DMS153 (cell line): ENCODE results near the gene TYK2.
"Not testable (repeated sequence)": the region's sequence is repeated elsewhere in the genome, so short reads cannot be mapped to it uniquely, and the experiment has no call there.

ENCODE experiments used
- DNase-seq: peaks from one replicate; lab custom pipeline; 2025; lab: John Stamatoyannopoulos, UW

The TYK2 gene

GRCh38 chr19:10380313-10381102 is at the start of gene TYK2:
Gene TYK2, minus strand, starts transcription at chr19:10380572. Its CDS starts 2,166 bp downstream, at chr19:10378406.
- peak; percentile 98 for DNase-seq

- no peak for DNase-seq
Measured at GRCh38 chr19:10428996-10429381, 48.6 kb upstream of the TYK2 start.

- DNase-seq, result no peak
Measured at GRCh38 chr19:10427169-10427568, 46.8 kb upstream of the TYK2 start.

GRCh38 chr19:10424011-10424637 is 43.8 kb upstream of the TYK2 start:
- peak; percentile 45 for DNase-seq

GRCh38 chr19:10422846-10423245 is 42.5 kb upstream of the TYK2 start:
- no peak for DNase-seq

- DNase-seq, result no peak
Measured at GRCh38 chr19:10422046-10422461, 41.7 kb upstream of the TYK2 start.

- no peak for DNase-seq
Measured at GRCh38 chr19:10421240-10422045, 41.1 kb upstream of the TYK2 start.

- no peak for DNase-seq
Measured at GRCh38 chr19:10420444-10421239, 40.3 kb upstream of the TYK2 start, which contains the start of gene PDE4A. Gene PDE4A, plus strand, starts transcription at chr19:10420538. Its CDS starts 227 bp downstream, at chr19:10420765.

- no peak for DNase-seq
Measured at GRCh38 chr19:10419646-10420443, 39.5 kb upstream of the TYK2 start.

GRCh38 chr19:10419200-10419645 is 38.9 kb upstream of the TYK2 start:
- no peak for DNase-seq

GRCh38 chr19:10418485-10419199 is 38.3 kb upstream of the TYK2 start:
- no peak for DNase-seq

- no peak for DNase-seq
Measured at GRCh38 chr19:10418235-10418484, 37.8 kb upstream of the TYK2 start.

- DNase-seq, result no peak
Measured at GRCh38 chr19:10417541-10418234, 37.3 kb upstream of the TYK2 start.

- peak; percentile 33 for DNase-seq
Measured at GRCh38 chr19:10416380-10417257, 36.2 kb upstream of the TYK2 start.

GRCh38 chr19:10416083-10416379 is 35.7 kb upstream of the TYK2 start:
- no peak for DNase-seq

- DNase-seq, result peak; percentile 51
Measured at GRCh38 chr19:10412257-10412977, 32.0 kb upstream of the TYK2 start.

- not testable (repeated sequence) for DNase-seq
Measured at GRCh38 chr19:10411224-10411623, 30.9 kb upstream of the TYK2 start.

- no peak for DNase-seq
Measured at GRCh38 chr19:10408511-10409283, 28.3 kb upstream of the TYK2 start.
